Loucy (cell line): ENCODE measurements around the gene GRID2.

ENCODE experiments used
- CTCF ChIP-seq: fragments of 200-600 bp; sonication (generic); conservative IDR thresholded peaks from 2 replicates; pipeline ENCODE4 v1.5.1; 2014; ENCODE audit warnings: mild to moderate bottlenecking, antibody characterized with exemption, low read length
- EZH2phosphoT487 ChIP-seq: fragments of 200-600 bp; IDR thresholded peaks from 2 replicates; pipeline ENCODE4 v1.6.1; 2018; ENCODE audit warnings: antibody characterized with exemption, mild to moderate bottlenecking, moderate library complexity, borderline replicate concordance

- TF ChIP-seq CTCF (no peak), EZH2phosphoT487 (no peak)
Measured at GRCh38 chr4:93760284-93760683, 1456.5 kb downstream of the GRID2 start.
